Activated CD8-positive, alpha-beta memory T cell treated with anti-CD3 and anti-CD28 coated beads for 48 hours (primary cell): ENCODE data around the gene GID4.
A peak's percentile ranks its signal among the peaks of the same experiment; 100 is the strongest.

Experiments used
- DNase-seq, 3 experiments: peaks; one replicate each; pipeline ENCODE4 v3.0.0-alpha.2; 2020; ENCODE audit warnings: low read depth in 2 of 3, low spot score in 2 of 3

Gene GID4

DNA sequence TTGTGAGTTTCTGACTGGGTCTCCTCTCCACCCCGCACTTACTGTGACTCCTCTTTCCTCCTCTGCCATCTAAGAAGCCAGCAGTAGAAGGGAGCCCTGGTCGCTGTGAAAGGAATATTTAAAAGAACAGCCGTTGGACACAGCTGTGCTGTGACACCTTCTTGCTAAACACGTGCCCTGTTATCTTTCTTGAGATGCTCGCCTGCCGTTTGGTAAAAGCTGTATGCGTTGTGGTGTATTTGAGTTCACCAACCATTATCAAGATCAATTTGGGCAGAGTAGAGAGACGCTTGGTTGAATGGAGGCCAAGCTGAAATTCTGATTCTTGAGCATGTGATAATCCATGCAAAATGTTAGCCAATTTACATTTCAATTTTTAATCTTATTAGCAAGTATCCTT, 3.8 kb downstream of the GID4 start:
- DNase-seq = no peak

DNA sequence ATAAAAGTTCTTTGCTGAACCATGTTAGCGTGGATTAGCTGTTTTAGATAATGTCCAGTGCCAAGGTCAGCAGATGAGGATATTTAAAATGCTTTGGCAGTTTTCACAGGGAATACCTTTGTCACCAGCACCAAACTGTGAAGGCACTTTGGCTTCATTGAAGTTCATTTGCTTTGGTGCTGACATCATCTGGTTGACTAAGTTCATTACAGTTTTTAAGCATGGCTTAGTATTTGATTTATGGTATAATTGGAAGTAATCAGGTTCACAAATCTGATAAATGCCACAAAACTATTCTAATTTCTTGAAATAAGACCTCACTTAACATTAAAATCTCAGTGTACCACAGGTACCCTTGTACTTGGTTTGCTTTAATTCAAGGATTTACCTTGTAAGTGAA, 4.3 kb downstream of the GID4 start:
- no peak for DNase-seq

DNA sequence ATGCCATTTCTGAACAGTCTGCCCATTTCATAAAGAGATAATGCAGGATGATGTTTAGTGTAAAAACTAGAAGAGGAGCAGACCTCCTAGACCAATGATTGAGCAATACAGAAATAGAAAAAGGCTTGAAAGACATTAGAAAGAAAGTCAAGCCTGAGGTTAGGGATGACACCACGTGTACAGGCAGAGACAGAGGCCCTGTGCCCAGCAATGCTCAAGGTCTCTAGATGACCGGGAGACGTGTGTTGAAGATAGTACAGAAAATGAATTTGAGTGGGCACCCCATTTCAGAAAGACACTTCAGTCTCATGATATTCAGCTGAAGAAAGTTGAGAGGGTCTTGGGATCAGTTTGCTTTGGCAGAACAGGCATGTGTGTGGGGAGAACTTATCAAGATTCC, 5.4 kb downstream of the GID4 start:
- no peak for DNase-seq

DNA sequence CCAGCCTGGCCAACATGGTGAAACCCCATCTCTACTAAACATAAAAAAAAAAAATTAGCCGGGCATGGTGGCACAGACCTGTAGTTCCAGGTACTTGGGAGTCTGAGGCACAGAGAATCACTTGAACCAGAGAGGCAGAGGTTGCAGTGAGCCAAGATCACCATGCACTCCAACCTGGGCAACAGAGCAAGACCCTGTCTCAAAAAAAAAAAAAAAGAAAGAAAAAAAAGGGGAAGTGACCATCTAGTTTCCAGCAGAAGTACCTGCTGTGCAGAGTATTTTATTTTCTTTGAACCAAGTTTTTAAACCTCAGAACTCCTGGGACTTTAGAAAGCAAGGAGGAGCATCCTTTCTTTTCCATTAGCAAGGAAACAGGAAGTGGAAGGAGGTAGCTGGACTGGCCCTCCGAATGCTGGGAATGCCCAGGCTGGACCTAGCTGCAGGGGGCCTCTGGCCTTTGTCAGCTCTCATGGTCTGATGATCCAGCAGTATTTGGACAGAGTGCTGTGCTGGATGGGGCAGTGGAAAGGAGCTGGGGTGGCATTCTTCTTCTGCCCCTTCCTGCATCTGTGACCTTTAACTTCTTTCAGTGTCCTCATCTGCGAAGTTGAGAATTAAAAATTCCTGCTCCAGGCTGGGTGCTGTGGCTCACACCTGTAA, 6.6 kb downstream of the GID4 start:
- no peak for DNase-seq

DNA sequence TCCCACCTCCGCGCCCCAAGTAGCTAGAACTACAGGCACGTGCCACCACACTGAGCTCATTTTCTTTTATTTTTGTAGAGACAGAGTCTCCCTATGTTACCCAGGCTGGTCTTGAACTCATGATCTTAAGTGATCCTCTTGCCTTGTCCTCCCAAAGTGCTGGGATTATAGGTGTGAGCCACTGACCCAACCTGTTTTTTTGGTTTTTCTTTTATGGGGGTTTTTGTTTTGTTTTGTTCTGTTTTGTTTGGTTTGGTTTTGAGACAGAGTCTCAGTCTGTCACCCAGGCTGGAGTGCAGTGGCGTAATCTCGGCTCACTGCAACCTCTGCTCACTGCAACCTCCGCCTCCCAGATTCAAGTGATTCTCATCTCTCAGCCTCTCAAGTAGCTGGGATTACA, 16.4 kb downstream of the GID4 start:
- no peak for DNase-seq

DNA sequence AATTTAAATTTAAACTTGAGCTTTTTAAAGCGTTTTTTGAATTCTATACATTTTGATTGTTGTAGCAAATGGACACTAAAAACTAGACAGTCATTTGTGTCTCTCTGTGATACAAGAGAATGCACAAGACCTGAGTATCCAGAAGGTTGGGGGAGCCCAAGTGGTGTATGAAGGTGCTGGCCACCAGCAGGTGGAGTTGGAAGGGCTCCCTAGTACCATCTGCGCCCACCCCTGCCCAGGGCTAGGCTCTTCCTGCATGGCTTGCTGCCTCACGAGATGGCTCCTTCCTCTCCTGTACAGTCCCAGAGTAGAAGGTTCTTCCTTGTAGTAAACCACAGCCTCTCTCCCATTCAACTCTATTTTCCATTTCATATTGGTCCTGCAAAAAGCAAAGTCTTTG, 17.0 kb downstream of the GID4 start:
- no peak for DNase-seq

DNA sequence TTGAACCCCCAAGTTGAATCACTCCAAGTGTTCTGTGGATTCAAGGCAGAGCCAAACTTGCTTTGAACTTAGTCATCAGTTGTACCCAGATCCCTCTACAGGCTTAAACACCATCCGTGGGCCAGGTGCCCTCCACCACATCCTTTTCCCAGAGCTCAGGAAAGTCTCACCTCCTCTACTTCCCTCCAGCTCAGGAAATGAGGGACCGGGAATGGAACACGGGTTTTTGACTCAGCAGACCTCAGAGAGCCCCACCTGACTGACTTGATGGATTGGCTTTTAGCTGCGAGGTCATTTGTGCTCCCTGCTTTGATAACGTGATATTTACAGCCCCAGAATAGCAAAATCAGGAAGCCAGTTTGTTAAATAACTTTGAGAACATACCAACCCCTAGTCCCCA, 20.1 kb downstream of the GID4 start:
- no peak for DNase-seq

DNA sequence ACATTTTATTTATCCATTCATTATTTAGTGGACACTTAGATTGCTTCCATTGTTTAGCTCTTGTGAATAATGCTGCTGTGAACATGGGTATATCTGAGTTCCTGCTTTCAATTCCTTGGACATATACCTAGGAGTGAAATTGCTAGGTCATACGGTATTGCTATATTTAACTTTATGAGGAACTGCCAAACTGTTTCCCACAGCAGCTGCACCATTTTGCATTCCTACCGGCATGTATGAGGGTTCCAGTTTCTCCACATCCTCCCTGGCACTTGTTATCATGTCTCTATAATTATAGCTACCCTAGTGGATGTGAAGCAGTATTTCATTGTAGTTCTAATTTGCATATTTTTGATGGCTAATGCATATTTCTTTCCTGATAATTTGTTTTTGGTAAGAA, 24.8 kb downstream of the GID4 start:
- DNase-seq = no peak

DNA sequence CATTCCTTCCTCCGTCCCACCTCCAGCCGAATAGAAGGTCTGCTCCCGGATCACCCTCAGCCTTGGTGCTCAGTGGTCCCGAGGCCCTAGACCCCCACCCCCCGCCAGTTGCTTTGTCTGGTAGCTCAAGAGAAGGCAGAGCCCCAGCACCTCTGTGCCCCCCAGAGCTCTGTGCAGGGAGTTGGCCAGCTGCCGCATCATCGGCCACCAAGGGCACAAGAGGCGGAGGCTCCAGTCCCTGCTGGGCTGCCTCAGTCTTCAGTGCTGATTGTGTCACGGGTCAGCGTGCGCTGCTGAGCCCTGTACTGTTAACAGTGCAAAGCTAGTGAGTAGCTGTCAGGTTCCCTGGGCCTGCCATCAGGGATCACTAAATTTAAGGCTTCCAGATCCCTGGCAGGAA, 26.3 kb downstream of the GID4 start:
- DNase-seq = no peak

DNA sequence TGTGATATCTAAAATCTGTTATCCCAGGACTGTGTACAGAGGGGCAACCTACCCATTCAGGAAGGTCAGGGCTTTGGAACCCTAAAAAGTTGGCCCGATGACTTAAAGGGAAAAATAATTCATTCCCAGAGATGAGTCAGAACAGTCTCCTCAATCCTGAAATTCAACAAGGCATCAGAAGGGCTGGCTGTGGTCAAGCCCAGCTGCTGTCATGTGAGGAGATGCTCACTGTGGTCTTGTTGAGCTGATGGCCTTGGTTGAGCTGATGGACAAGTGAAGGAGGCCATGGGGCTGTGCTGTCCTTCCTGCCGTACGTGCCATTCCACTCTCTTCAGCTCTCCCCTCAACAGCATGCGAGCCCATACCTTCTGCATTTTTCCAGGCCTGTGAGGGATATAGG, 27.7 kb downstream of the GID4 start:
- DNase-seq = no peak

DNA sequence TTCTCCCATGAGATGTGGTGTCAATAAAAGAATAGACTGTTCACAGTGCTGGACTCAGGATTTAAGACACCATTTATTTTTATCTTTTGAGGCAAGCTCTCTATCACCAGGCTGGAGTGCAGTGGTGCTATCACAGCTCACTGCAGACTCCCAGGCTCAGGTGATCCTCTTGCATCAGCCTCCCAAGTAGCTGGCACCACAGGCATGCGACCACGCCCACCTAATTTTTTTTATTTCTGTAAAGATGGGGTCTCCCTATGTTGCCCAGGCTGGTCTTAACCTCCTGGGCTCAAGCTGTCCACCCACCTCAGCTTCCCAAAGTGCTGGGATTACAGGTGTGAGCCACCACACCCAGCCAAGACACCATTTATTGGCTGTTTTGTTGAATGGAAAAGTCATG, 29.9 kb downstream of the GID4 start:
- DNase-seq = no peak

DNA sequence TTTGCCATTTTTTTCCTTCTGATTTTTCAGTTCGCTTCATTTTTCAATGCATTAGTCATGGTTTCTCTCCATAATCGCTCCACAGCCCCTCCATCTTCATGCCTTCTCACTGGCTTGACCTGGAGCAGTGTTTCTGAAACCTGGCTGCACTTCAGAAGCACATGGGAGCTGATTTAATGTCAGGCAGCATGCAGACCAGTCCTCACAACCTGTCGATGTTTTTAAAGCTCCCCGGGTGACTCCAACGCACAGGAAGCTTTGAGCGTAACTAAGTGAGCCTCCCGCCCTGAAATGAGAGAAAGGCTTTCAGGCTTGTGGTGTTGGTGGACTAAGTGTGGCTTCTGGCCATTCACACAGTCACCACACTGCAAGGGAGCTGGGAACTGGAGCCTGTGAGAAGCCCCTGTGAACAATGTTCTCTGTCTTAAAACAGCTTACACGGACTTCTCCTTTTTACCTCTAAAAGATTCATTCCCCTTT, 31.7 kb downstream of the GID4 start:
- no peak for DNase-seq

DNA sequence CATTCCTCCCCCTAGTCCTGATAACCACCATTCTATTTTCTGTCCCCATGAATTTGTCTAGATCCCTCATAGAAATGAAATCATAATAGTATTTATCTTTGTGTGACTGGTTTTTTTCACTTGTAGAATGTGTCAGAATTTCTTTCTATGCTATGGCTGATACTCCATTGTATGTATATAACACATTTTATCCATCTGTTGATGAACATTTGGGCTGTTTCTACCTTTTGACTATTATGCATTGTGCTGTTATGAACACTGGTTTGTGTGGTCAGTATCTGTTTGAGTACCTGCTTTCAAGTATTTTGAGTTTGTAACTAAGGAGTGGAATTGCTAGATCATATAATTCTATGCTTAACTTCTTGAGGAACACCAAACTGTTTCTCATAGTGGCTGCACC, 32.5 kb downstream of the GID4 start:
- DNase-seq = no peak

DNA sequence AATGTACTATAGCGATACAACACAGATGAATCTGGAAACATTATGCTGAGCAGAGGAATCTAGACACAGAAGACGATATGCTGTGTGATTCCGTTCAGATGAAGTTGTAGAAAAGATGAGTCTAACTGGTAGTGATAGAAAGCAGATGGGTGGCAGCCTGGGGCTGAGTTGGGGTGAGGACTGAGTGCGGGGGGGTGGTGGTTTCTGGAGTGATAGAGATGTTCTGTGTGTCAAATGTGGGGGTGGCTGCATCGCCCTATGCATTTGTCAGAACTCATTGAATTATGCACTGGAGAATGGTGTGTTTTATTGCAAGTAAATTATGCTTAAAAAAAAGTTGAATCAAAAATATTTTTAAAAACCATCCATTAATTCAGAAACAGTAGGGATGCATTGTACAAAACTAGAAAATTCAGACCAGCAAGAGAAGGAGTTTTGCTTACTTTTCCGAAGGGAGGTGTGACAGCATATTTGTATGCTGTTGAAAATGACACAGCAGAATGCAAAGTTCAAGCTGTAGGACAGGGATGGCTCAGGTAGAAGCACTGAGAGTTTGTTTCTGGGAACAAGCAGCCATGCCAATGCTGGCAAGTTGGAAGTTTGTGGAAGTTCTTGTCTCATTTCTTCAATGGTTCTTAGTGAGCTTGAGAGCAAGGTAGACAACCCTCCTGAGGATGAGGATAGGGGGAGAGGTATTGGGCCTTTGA, 35.5 kb downstream of the GID4 start:
- DNase-seq = no peak

DNA sequence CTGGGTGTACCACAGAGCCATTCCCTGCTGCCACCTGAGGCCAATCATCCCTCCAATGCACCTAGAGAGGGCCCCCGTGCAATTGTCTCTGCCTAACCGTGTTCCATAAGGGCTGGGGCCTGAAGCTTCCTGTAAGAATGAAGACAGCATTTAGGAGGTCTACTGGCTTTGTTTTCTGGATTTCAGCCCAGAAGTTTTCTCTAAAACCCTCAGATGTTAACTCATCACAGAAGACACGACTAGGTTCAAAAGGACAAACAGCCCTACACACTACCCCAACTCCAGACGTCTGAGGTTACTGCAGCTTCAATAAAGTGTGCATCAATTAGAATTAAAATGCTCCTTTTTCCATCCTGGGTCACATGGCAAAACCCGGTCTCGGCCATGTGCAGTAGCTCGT, 37.7 kb downstream of the GID4 start:
- no peak for DNase-seq

DNA sequence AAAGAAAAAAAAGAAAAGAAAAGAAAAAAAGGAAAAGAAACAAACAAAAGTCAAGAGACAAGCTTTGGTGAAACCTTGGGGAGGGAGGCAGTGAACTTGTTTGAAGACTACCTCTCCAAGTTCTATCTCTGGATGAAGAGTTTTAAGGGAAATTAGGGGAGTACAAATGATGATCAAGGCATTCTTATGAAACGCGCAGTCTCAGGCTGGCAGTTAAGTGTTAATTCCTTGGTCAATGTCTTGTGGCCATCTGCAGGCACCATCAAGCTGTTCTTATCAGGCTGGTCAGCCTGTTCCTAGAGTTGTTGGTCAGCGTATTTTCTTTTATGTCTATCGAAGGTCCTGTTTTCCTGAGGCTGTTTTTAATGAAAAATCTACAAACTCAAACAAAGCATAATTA, 40.3 kb downstream of the GID4 start:
- DNase-seq = no peak

DNA sequence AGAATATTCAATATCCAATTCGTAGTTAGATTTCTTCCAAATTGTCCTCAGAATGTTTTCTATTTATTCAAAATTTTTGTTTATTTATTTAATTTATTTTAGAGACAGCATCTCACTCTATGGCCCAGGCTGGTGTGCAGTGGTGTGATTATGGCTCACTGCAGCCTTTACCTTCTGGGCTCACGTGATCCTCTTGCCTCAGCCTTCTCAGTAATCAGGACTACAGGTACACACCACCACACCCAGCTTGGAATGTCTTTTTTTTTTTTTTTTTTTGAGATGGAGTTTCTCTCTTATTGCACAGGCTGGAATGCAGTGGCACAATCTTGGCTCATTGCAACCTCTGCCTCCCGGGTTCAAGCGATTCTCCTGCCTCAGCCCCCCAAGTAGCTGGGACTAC, 45.0 kb downstream of the GID4 start:
- DNase-seq = no peak

DNA sequence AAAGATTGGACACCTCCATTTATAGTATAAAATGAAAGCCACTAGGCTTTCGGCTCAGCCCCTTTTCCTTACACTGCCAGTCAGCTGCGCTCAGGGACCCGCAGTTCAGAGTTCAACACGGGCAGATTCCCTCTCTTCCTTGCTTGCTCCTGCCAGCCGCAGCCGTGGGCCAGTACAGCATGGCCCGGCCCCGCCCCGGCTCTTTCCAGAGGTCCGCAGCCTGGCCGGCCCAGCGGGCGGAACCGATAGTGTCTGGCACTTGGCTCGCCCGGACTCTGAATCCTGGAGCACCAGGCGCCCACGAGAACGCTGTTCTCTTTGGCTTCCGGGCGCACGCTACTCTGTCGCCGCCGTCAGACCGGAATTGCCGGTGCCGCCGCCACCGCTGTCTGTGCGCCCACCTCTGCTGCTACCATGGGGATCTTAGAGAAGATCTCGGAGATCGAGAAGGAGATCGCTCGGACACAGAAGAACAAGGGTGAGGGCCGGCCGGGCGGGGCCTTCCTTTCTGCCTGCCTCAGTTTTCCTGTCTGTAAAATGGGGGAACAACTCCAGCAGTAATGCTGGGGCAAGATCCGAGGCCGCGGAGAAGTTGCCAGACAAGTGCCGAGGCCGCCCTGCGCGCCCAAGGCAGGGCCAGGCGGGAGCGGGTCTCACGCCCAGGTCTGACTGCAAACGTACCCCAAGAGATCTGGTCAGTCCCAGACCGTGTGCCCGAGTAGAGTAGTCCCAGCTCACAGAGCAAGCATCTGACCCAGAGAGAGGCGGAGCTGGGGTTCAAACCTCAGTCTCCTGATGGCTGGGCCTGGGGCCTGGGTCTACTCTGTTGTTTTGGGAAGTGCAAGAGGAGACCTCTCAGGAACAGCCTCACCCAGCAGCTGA, 48.6 kb downstream of the GID4 start, which contains the start of gene DRG2:
Gene DRG2 (plus strand): TSS at position 339 of the 882 bp plus-strand sequence. CDS start 76 bp downstream, at position 415.
- peak; percentile 81 to 95 (median 90) for DNase-seq

DNA sequence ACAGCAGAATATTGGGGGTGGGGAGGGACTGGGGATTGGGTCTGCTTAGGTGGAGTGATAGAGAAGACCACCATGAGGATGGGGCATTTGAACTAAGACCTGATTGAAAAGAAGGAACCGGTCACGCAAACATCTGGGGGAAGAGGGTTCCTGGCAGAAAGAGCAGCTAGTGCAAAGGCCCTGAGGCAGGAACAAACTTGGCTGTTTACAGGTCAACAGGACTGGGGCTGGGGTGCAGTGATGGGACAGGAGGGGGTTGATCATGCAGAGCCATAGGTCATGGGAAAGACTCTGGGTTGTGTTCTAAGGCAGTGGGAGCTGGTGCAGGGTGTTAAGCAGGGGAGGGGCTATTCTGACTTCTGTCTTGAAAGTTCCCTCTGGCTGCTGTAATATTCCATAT, 50.4 kb downstream of the GID4 start:
- DNase-seq = no peak

DNA sequence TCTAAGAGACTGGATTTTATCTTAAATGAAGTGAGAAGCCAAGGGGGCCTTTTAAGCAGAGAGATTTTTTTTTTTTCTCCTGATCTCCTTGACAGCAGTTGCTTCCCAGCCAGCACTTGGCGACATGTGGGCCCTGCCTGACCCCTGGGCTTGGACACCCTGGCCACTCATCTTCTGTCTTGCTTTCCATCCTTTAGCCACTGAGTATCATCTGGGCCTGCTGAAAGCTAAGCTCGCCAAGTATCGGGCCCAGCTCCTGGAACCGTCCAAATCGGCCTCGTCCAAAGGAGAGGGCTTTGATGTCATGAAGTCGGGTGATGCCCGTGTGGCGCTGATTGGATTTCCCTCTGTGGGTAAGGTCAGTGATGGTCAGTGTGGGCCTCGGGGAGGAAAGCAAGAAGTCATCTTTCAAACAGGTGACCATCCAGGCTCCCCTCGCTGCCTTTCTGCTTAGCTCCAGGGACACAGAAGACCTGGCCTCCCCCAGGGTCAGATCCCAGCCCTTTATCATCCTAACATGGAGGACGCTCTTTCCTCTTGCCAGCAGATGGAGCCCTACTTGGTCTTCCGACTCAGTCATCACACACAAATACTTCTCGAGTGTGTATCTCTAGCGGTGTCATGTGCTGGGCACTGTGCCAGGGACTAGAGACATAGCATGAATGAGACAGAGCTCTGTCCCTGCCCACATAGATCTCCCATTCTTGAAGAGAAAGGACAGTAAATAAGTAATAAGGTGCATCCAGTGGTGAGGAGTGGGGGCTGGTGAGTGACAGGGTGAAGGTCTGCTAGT, 54.6 kb downstream of the GID4 start:
- DNase-seq = no peak

DNA sequence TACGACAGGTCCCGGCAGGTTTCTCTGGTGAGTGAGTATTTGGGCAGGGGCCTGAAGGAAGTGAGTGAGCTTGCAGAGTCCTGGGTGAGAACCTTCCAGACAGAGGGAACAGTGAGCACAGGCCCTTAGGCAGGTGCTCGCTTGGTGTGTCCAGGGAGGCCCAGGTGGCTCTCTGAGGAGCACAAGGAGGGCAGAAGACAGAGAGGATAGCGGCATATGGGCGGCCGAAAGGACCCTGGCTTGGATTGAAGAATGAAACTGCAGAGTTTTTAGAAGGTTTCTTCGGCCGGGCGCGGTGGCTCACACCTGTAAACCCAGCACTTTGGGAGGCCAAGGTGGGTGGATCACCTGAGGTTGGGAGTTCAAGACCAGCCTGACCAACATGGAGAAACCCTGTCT, 55.2 kb downstream of the GID4 start:
- no peak for DNase-seq
